ENCODE results near the gene MMP24OS.

GRCh38 chr20:35304956-35305355, 27.0 kb upstream of the MMP24OS start:
- TF ChIP-seq POLR2A (IDR thresholded peaks at IDR 0.05; ENCODE audit: low read length) = no peak
- TF ChIP-seq GATA1 (IDR thresholded peaks at IDR 0.05; ENCODE audit: low read depth, low read length) = no peak
